ENCODE data around the gene ISM1.

GRCh38 chr20:13249798-13250170 lies 28.7 kb downstream of the ISM1 start:
- TF ChIP-seq CTCF (IDR thresholded peaks at IDR 0.05; ENCODE audit: borderline replicate concordance, extremely low read depth, low read length, poor library complexity, severe bottlenecking) (no peak), EZH2 (IDR thresholded peaks at IDR 0.05; ENCODE audit: borderline replicate concordance, low read depth, low read length, severe bottlenecking) (no peak)
